ENCODE measurements around the gene TARM1. TPM values are rescaled to one million over a fixed set of nuclear protein-coding genes. Genes with fewer than 3 reads are reported as not detected.

The TARM1 gene
- total and polyA plus RNA-seq, 4 donors = 0.60 to 0.71 TPM; not detected in 2

GRCh38 chr19:54021932-54022331 is 59.2 kb downstream of the TARM1 start:
- TF ChIP-seq CTCF (IDR thresholded peaks at IDR 0.05; ENCODE audit: control extremely low read depth, extremely low read depth) = no peak
- DNase-seq (no peak), ATAC-seq (ENCODE audit: insufficient read depth, low FRiP score) (no peak)
- Histone ChIP-seq H3K27me3 (ENCODE audit: control insufficient read depth in 3 of 3, insufficient read depth in 3 of 3, low read length in 2 of 3) (no peaks in the 10 kb centered on the region), H3K36me3 (ENCODE audit: control insufficient read depth in 4 of 4, insufficient read depth in 4 of 4, low read length in 4 of 4) (no peaks in the 10 kb centered on the region), H3K4me1 (ENCODE audit: control insufficient read depth in 5 of 5, insufficient read depth in 5 of 5, low read length in 5 of 5) (no peaks in the 10 kb centered on the region), H3K9ac (ENCODE audit: insufficient read depth in 1 of 2, low read length in 2 of 2) (no peak overlapping the region), H3K27ac (ENCODE audit: low read depth in 1 of 2, low read length in 1 of 2) (no peak overlapping the region), H3K9me3 (ENCODE audit: control insufficient read depth in 4 of 4, insufficient read depth in 3 of 4, low read length in 3 of 4) (peaks cover 0 to 5% (median 0%) of the 10 kb centered on the region in 4 donors), H3K4me3 (no peak overlapping the region)
- WGBS, 2 donors = 89 to 96% methylated on average over 13 of the region's 13 CpGs

- Histone ChIP-seq H3K36me3 (ENCODE audit: control insufficient read depth in 4 of 4, insufficient read depth in 4 of 4, low read length in 4 of 4) (no peaks in the 10 kb centered on the region), H3K9me3 (ENCODE audit: control insufficient read depth in 4 of 4, insufficient read depth in 3 of 4, low read length in 3 of 4) (peaks cover 0 to 5% (median 0%) of the 10 kb centered on the region in 4 donors), H3K4me1 (ENCODE audit: control insufficient read depth in 5 of 5, insufficient read depth in 5 of 5, low read length in 5 of 5) (no peaks in the 10 kb centered on the region), H3K27ac (ENCODE audit: low read depth in 1 of 2, low read length in 1 of 2) (no peak overlapping the region), H3K27me3 (ENCODE audit: control insufficient read depth in 3 of 3, insufficient read depth in 3 of 3, low read length in 2 of 3) (no peaks in the 10 kb centered on the region), H3K4me3 (no peak overlapping the region), H3K9ac (ENCODE audit: insufficient read depth in 1 of 2, low read length in 2 of 2) (no peak overlapping the region)
- DNase-seq (no peak), ATAC-seq (ENCODE audit: insufficient read depth, low FRiP score) (no peak)
- 84 to 93% methylated on average over 8 of the region's 8 CpGs for WGBS, 2 donors
- TF ChIP-seq CTCF (IDR thresholded peaks at IDR 0.05; ENCODE audit: control extremely low read depth, extremely low read depth) = no peak
These were observed 59.8 kb downstream of the TARM1 start for GRCh38 chr19:54021363-54021762.

Small RNA genes within 50 kb of the gene (small RNA-seq; reads per million reads assigned to genes)
- gene AC012314.20 (ENCODE audit: low replicate concordance) = not detected

Other genes with a start within 250 kb of the TARM1 start
- gene MYADM, start 213.5 kb downstream of the TARM1 start, total RNA-seq = 100 to 1,000 TPM in 1 of 2 donors, 10 to 100 TPM in 1; 52.5 to 245 TPM
- gene MYADM, start 213.5 kb downstream of the TARM1 start, polyA plus RNA-seq = 100 to 1,000 TPM in 1 of 2 donors, 10 to 100 TPM in 1; 48.5 to 106 TPM
- gene PRKCG, start 199.2 kb downstream of the TARM1 start, total RNA-seq = under 1 TPM; 0.18 to 0.63 TPM
- under 1 TPM in 1 of 2 donors, not detected in 1; 0.02 TPM for gene PRKCG, start 199.2 kb downstream of the TARM1 start, polyA plus RNA-seq
- not detected for gene CACNG7, start 172.1 kb downstream of the TARM1 start, total RNA-seq
- not detected for gene CACNG7, start 172.1 kb downstream of the TARM1 start, polyA plus RNA-seq
- under 1 TPM in 1 of 2 donors, not detected in 1; 0.15 TPM for gene CACNG8, start 118.4 kb downstream of the TARM1 start, total RNA-seq
- under 1 TPM; 0.01 to 0.06 TPM for gene CACNG8, start 118.4 kb downstream of the TARM1 start, polyA plus RNA-seq
- 1 to 10 TPM; 4.1 to 8.6 TPM for gene CACNG6, start 89.7 kb downstream of the TARM1 start, total RNA-seq
- 1 to 10 TPM; 2.4 to 3.4 TPM for gene CACNG6, start 89.7 kb downstream of the TARM1 start, polyA plus RNA-seq
- gene VSTM1, start 17.5 kb downstream of the TARM1 start, total RNA-seq = 1 to 10 TPM; 1.4 to 3.6 TPM
- 1 to 10 TPM in 1 of 2 donors, not detected in 1; 4.5 TPM for gene VSTM1, start 17.5 kb downstream of the TARM1 start, polyA plus RNA-seq
- 10 to 100 TPM in 1 of 2 donors, 1 to 10 TPM in 1; 4.4 to 77.4 TPM for gene OSCAR, start 19.4 kb upstream of the TARM1 start, total RNA-seq
- 10 to 100 TPM; 25.8 to 73.0 TPM for gene OSCAR, start 19.4 kb upstream of the TARM1 start, polyA plus RNA-seq
- 100 to 1,000 TPM in 1 of 2 donors, 10 to 100 TPM in 1; 12.8 to 137 TPM for gene NDUFA3, start 21.5 kb upstream of the TARM1 start, total RNA-seq
- 100 to 1,000 TPM in 1 of 2 donors, 10 to 100 TPM in 1; 94.5 to 548 TPM for gene NDUFA3, start 21.5 kb upstream of the TARM1 start, polyA plus RNA-seq
- gene TFPT, start 34.3 kb upstream of the TARM1 start, total RNA-seq = 10 to 100 TPM; 12.1 to 25.5 TPM
- 10 to 100 TPM; 19.8 to 32.9 TPM for gene TFPT, start 34.3 kb upstream of the TARM1 start, polyA plus RNA-seq
- gene PRPF31, start 34.4 kb upstream of the TARM1 start, total RNA-seq = 10 to 100 TPM; 34.1 to 54.0 TPM
- 10 to 100 TPM; 49.4 to 54.1 TPM for gene PRPF31, start 34.4 kb upstream of the TARM1 start, polyA plus RNA-seq
- 10 to 100 TPM; 23.5 to 40.4 TPM for gene CNOT3, start 56.4 kb upstream of the TARM1 start, total RNA-seq
- 10 to 100 TPM; 26.5 to 31.2 TPM for gene CNOT3, start 56.4 kb upstream of the TARM1 start, polyA plus RNA-seq
- gene LENG1, start 78.4 kb upstream of the TARM1 start, total RNA-seq = 1 to 10 TPM; 3.8 to 8.5 TPM
- 10 to 100 TPM in 1 of 2 donors, 1 to 10 TPM in 1; 7.9 to 17.1 TPM for gene LENG1, start 78.4 kb upstream of the TARM1 start, polyA plus RNA-seq
- 10 to 100 TPM; 40.8 to 81.0 TPM for gene TMC4, start 91.8 kb upstream of the TARM1 start, total RNA-seq
- gene TMC4, start 91.8 kb upstream of the TARM1 start, polyA plus RNA-seq = 10 to 100 TPM; 26.1 to 26.9 TPM
- 10 to 100 TPM; 54.0 to 92.6 TPM for gene MBOAT7, start 108.2 kb upstream of the TARM1 start, total RNA-seq
- gene MBOAT7, start 108.2 kb upstream of the TARM1 start, polyA plus RNA-seq = 100 to 1,000 TPM in 1 of 2 donors, 10 to 100 TPM in 1; 39.0 to 154 TPM
- gene TSEN34, start 109.9 kb upstream of the TARM1 start, total RNA-seq = 10 to 100 TPM; 44.5 to 65.8 TPM
- gene TSEN34, start 109.9 kb upstream of the TARM1 start, polyA plus RNA-seq = 100 to 1,000 TPM in 1 of 2 donors, 10 to 100 TPM in 1; 38.0 to 102 TPM
- 1,000 to 10,000 TPM; 1,423 to 2,363 TPM for gene RPS9, start 119.5 kb upstream of the TARM1 start, total RNA-seq
- gene RPS9, start 119.5 kb upstream of the TARM1 start, polyA plus RNA-seq = 1,000 to 10,000 TPM; 3,202 to 3,651 TPM
- gene LILRB3, start 141.6 kb upstream of the TARM1 start, total RNA-seq = 10 to 100 TPM; 23.0 to 88.0 TPM
- gene LILRB3, start 141.6 kb upstream of the TARM1 start, polyA plus RNA-seq = 100 to 1,000 TPM in 1 of 2 donors, 10 to 100 TPM in 1; 26.4 to 282 TPM
- gene LILRA6, start 161.4 kb upstream of the TARM1 start, total RNA-seq = 10 to 100 TPM in 1 of 2 donors, 1 to 10 TPM in 1; 5.3 to 25.0 TPM
- gene LILRA6, start 161.4 kb upstream of the TARM1 start, polyA plus RNA-seq = 10 to 100 TPM in 1 of 2 donors, 1 to 10 TPM in 1; 7.9 to 91.7 TPM
- 1 to 10 TPM; 2.2 to 5.8 TPM for gene LILRB5, start 175.9 kb upstream of the TARM1 start, total RNA-seq
- 1 to 10 TPM; 3.2 to 3.8 TPM for gene LILRB5, start 175.9 kb upstream of the TARM1 start, polyA plus RNA-seq
- gene LILRB2, start 199.7 kb upstream of the TARM1 start, total RNA-seq = 10 to 100 TPM in 1 of 2 donors, 1 to 10 TPM in 1; 9.1 to 44.7 TPM
- gene LILRB2, start 199.7 kb upstream of the TARM1 start, polyA plus RNA-seq = 100 to 1,000 TPM in 1 of 2 donors, 10 to 100 TPM in 1; 11.0 to 202 TPM
- 10 to 100 TPM in 1 of 2 donors, 1 to 10 TPM in 1; 5.9 to 41.2 TPM for gene LILRA5, start 231.8 kb upstream of the TARM1 start, total RNA-seq
- gene LILRA5, start 231.8 kb upstream of the TARM1 start, polyA plus RNA-seq = 100 to 1,000 TPM in 1 of 2 donors, 10 to 100 TPM in 1; 11.2 to 262 TPM